K562 (cell line): ENCODE measurements around the gene CRADD. TPM values are rescaled to one million over a fixed set of nuclear protein-coding genes. Genes with fewer than 3 reads are reported as not detected.

Source experiments
- NFIC ChIP-seq: fragments of 450-650 bp; IDR thresholded peaks from 2 replicates; pipeline ENCODE4 v1.6.1; 2017; ENCODE audit warnings: mild to moderate bottlenecking, inconsistent platforms
- SMARCA4 ChIP-seq: fragments of 450-650 bp; IDR thresholded peaks from 2 replicates; pipeline ENCODE4 v1.6.1; 2016
- SMARCC2 ChIP-seq: fragments of 450-650 bp; IDR thresholded peaks from 2 replicates; pipeline ENCODE4 v1.6.1; 2017; ENCODE audit warnings: antibody characterized with exemption, moderate library complexity, mild to moderate bottlenecking, low read depth
- SMARCE1 ChIP-seq: fragments of 450-650 bp; IDR thresholded peaks from 2 replicates; pipeline ENCODE4 v1.7.1; 2016; ENCODE audit warnings: mild to moderate bottlenecking
- SNIP1 ChIP-seq: fragments of 450-650 bp; IDR thresholded peaks from 2 replicates; pipeline ENCODE4 v1.7.1; 2017; ENCODE audit warnings: low read depth, mild to moderate bottlenecking
- TOE1 ChIP-seq, 2 experiments: fragments of 450-650 bp in 1 of 2; sonication (generic) in 1 of 2; formaldehyde crosslinking in 1 of 2; IDR thresholded peaks; 2 replicates each; pipeline versions ENCODE4 v1.7.1 to v1.8.0; 2016 to 2022; ENCODE audit warnings: borderline replicate concordance in 2 of 2, mild to moderate bottlenecking in 2 of 2, antibody characterized with exemption in 1 of 2, inconsistent platforms in 1 of 2, low read depth in 1 of 2, missing genetic modification reagents in 1 of 2, moderate library complexity in 1 of 2
- ZNF583 ChIP-seq: fragments of 250-450 bp; sonication (Bioruptor Pico); IDR thresholded peaks from 2 replicates; pipeline ENCODE4 v1.4.0; 2020
- polyA plus RNA-seq, 8 experiments: library from polyadenylated mRNA; depleted of rRNA in 4 of 8; stranded (reverse) in 5 of 8; unstranded in 3 of 8; fragments of >200 nt; fragmentation: Nextera tagmentation in 2 of 8; fragmentation: Illumina TruSeq in 1 of 8; extraction: Ambion mirVana in 2 of 8; extraction: Trizol in 1 of 8; gene quantifications; 2 replicates each; pipeline versions ENCODE4 v1.2.1 to v1.2.3, GENCODE V29; 2011 to 2014; ENCODE audit warnings: inconsistent platforms in 1 of 8, missing spikeins in 1 of 8
- total RNA-seq, 7 experiments: library from RNA; depleted of rRNA in 6 of 7; stranded (reverse); fragments of >200 nt in 6 of 7; fragmentation: Illumina TruSeq in 2 of 7; extraction: Trizol in 2 of 7; gene quantifications; 2 replicates each; pipeline versions ENCODE4 v1.2.1 to v1.2.3, GENCODE V29; 2011 to 2021; ENCODE audit warnings: low replicate concordance in 1 of 7
- TF ChIP-seq, protein P1 (sequence below): sonication (generic); formaldehyde crosslinking; IDR thresholded peaks from 2 replicates; pipeline ENCODE4 v1.8.0; 2023; ENCODE audit warnings: mild to moderate bottlenecking, missing genetic modification reagents
- TF ChIP-seq, protein P2 (sequence below): sonication (generic); formaldehyde crosslinking; IDR thresholded peaks from 2 replicates; pipeline ENCODE4 v1.4.0; 2020; ENCODE audit warnings: mild to moderate bottlenecking, missing genetic modification reagents
- TF ChIP-seq, protein P3 (sequence below): fragments of 450-650 bp; IDR thresholded peaks from 2 replicates; pipeline ENCODE4 v1.6.1; 2016; ENCODE audit warnings: mild to moderate bottlenecking
- TF ChIP-seq, protein P4 (sequence below): fragments of 450-650 bp; IDR thresholded peaks from 2 replicates; pipeline ENCODE4 v1.6.1; 2016; ENCODE audit warnings: antibody characterized with exemption
- TF ChIP-seq, protein P5 (sequence below): sonication (generic); IDR thresholded peaks from 2 replicates; pipeline ENCODE4 v1.6.1; 2016
- TF ChIP-seq, protein P6 (sequence below): fragments of 450-650 bp; formaldehyde crosslinking; IDR thresholded peaks from 2 replicates; pipeline ENCODE4 v1.4.0; 2020; ENCODE audit warnings: mild to moderate bottlenecking, moderate library complexity

The CRADD gene
- total and polyA plus RNA-seq, 9 of the 15 experiments (the other 6 are each of a cell fraction or from before 2014, with no cell fraction given) = 20.5 to 41.1 (median 25.9) TPM

DNA sequence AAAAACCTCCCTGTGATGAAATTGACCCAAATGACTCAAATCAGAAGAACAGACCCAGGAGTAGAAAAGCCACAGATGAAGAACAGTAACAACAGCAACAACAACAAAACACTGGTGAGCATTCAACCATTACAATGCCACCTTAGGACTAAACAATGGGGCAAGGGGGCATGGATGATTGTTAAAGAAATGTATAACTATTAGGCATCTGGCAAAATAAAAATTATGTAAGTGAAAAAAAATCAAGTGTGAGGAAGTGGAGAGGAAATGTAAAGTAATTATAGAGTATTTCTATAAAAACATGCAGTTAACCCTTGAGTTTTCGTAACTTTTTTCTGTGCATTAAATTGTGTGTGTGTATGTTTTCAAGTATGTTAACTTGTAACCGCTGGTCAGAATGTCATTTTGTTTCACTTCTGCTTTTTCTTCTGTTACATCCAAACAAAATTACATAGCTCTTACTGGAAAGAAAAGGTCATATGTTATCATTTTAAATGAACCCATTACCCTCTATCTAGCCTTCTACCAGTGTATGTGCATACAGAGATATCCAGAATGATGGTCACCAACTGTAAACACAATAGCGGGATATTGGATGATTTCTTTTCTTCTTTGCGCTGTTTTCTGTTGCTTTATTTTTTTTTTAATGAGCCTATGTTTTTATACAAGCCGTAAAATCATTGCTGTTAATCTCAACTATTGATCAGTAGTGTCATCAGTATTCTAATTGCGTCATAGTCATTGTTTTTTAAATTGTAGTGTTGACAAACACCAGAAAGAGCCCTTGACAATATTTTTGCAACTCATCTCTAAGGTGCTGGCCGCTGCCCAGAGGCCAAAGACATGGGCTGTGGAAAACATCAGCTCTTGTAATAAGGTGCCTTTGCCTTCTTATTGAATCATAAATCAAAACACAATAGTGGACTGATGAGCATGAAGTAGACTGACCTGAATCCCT is 170.6 kb downstream of the CRADD start (continued):
- TF ChIP-seq SMARCA4 (peak; percentile 60), SMARCC2 (no peak), TOE1 (IDR thresholded peaks at IDR 0.05; ENCODE audit: borderline replicate concordance) (no peak), TOE1 (CRISPR knock-in tag; IDR thresholded peaks at IDR 0.05; ENCODE audit: borderline replicate concordance, low read depth) (no peak), ZNF583 (CRISPR knock-in tag) (peak; percentile 77; the same call in 1 of the 2 replicates), SNIP1 (no peak), SMARCE1 (peak; percentile 67; the same call in 1 of the 2 replicates), NFIC (no peak)
- TF ChIP-seq, protein P1, sequence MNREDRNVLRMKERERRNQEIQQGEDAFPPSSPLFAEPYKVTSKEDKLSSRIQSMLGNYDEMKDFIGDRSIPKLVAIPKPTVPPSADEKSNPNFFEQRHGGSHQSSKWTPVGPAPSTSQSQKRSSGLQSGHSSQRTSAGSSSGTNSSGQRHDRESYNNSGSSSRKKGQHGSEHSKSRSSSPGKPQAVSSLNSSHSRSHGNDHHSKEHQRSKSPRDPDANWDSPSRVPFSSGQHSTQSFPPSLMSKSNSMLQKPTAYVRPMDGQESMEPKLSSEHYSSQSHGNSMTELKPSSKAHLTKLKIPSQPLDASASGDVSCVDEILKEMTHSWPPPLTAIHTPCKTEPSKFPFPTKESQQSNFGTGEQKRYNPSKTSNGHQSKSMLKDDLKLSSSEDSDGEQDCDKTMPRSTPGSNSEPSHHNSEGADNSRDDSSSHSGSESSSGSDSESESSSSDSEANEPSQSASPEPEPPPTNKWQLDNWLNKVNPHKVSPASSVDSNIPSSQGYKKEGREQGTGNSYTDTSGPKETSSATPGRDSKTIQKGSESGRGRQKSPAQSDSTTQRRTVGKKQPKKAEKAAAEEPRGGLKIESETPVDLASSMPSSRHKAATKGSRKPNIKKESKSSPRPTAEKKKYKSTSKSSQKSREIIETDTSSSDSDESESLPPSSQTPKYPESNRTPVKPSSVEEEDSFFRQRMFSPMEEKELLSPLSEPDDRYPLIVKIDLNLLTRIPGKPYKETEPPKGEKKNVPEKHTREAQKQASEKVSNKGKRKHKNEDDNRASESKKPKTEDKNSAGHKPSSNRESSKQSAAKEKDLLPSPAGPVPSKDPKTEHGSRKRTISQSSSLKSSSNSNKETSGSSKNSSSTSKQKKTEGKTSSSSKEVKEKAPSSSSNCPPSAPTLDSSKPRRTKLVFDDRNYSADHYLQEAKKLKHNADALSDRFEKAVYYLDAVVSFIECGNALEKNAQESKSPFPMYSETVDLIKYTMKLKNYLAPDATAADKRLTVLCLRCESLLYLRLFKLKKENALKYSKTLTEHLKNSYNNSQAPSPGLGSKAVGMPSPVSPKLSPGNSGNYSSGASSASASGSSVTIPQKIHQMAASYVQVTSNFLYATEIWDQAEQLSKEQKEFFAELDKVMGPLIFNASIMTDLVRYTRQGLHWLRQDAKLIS (CRISPR knock-in tag) = no peak
- TF ChIP-seq, protein P2, sequence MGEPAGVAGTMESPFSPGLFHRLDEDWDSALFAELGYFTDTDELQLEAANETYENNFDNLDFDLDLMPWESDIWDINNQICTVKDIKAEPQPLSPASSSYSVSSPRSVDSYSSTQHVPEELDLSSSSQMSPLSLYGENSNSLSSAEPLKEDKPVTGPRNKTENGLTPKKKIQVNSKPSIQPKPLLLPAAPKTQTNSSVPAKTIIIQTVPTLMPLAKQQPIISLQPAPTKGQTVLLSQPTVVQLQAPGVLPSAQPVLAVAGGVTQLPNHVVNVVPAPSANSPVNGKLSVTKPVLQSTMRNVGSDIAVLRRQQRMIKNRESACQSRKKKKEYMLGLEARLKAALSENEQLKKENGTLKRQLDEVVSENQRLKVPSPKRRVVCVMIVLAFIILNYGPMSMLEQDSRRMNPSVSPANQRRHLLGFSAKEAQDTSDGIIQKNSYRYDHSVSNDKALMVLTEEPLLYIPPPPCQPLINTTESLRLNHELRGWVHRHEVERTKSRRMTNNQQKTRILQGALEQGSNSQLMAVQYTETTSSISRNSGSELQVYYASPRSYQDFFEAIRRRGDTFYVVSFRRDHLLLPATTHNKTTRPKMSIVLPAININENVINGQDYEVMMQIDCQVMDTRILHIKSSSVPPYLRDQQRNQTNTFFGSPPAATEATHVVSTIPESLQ (CRISPR knock-in tag) = no peak
- TF ChIP-seq, protein P3, sequence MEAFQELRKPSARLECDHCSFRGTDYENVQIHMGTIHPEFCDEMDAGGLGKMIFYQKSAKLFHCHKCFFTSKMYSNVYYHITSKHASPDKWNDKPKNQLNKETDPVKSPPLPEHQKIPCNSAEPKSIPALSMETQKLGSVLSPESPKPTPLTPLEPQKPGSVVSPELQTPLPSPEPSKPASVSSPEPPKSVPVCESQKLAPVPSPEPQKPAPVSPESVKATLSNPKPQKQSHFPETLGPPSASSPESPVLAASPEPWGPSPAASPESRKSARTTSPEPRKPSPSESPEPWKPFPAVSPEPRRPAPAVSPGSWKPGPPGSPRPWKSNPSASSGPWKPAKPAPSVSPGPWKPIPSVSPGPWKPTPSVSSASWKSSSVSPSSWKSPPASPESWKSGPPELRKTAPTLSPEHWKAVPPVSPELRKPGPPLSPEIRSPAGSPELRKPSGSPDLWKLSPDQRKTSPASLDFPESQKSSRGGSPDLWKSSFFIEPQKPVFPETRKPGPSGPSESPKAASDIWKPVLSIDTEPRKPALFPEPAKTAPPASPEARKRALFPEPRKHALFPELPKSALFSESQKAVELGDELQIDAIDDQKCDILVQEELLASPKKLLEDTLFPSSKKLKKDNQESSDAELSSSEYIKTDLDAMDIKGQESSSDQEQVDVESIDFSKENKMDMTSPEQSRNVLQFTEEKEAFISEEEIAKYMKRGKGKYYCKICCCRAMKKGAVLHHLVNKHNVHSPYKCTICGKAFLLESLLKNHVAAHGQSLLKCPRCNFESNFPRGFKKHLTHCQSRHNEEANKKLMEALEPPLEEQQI = no peak
- TF ChIP-seq, protein P4, sequence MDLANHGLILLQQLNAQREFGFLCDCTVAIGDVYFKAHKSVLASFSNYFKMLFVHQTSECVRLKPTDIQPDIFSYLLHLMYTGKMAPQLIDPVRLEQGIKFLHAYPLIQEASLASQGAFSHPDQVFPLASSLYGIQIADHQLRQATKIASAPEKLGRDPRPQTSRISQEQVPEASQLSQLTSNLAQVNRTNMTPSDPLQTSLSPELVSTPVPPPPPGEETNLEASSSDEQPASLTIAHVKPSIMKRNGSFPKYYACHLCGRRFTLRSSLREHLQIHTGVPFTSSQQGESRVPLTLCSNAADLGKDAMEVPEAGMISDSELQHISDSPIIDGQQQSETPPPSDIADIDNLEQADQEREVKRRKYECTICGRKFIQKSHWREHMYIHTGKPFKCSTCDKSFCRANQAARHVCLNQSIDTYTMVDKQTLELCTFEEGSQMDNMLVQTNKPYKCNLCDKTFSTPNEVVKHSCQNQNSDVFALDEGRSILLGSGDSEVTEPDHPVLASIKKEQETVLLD = no peak
- TF ChIP-seq, protein P5, sequence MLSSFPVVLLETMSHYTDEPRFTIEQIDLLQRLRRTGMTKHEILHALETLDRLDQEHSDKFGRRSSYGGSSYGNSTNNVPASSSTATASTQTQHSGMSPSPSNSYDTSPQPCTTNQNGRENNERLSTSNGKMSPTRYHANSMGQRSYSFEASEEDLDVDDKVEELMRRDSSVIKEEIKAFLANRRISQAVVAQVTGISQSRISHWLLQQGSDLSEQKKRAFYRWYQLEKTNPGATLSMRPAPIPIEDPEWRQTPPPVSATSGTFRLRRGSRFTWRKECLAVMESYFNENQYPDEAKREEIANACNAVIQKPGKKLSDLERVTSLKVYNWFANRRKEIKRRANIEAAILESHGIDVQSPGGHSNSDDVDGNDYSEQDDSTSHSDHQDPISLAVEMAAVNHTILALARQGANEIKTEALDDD = 0 out of 2 replicates have a peak, but pooled peaks have one; percentile 26
- TF ChIP-seq, protein P6, sequence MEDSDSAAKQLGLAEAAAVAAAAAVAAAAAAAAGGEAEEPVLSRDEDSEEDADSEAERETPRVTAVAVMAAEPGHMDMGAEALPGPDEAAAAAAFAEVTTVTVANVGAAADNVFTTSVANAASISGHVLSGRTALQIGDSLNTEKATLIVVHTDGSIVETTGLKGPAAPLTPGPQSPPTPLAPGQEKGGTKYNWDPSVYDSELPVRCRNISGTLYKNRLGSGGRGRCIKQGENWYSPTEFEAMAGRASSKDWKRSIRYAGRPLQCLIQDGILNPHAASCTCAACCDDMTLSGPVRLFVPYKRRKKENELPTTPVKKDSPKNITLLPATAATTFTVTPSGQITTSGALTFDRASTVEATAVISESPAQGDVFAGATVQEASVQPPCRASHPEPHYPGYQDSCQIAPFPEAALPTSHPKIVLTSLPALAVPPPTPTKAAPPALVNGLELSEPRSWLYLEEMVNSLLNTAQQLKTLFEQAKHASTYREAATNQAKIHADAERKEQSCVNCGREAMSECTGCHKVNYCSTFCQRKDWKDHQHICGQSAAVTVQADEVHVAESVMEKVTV (CRISPR knock-in tag) = no peak
